GM21526 (cell line): ENCODE results near the gene ILKAP.

Experiments used
- ATAC-seq: cut with Tn5 transposase; IDR thresholded peaks from one replicate; pipeline ENCODE4 v1.9.1; 2021; ENCODE audit warnings: moderate library complexity; ENCODE audit not compliant: unreplicated experiment, low FRiP score

ILKAP gene

DNA sequence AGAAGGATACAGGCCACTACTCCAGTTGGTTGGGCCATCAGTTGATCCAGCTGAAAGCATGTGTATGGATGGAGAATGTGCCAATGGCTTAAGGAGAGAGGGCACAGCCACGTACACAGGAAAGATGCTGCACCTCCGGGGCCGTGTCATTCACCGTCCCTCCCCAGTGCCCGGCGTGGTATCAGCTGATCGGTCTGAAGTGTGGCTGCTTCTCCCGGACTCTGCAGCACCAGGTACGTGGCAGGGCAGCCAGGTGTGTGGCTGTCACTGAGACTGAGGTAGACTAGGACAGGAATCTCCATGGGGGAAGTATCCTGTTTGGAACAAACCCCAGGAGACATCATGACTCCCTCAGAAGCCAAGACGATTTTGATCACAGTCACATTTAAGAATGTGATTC lies 48.9 kb downstream of the ILKAP start:
- no peak for ATAC-seq

DNA sequence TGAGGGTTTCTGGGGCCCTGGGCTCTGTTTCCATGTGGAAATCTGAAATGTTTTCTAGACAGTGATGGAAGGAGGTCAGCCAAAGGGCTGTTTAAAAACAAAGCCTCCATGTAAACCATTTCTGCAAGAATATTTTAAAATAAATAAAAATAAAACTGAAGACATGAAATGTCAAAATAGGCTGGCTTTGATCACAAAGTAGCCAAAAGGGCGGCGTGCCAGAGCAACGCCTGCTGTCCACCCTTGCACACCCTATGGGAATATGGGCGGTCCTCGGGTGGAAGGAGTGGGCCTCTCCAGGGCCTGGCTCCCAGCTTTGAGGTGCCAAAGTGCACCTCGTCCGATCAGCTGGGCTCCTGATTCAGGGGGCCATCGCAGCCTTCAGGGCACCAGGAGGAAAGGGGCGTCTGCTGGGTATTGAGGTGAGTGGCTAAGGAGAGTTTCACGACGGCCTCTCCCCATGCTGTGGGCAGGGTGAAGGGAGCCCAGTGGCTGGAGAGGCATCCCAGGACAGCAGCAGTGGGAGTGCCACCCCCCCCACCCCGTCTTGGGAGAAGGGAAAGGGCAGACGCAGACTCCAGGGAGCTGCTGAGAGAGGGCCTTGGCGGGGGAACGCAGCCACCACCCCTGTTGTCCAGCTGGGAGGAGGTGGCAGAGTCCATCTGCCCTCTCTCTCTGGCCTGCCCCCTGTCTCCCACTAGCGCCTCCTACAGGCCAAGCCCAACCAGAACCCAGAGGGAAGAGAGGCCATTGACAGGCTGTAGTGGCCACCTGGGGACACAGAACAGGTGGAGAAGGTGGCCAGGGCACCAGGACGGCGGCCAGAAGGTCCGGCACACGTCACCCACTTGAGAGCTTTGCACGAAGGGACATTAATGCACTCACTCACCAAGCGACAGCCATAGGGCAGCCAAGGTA lies 50.5 kb downstream of the ILKAP start:
- ATAC-seq = no peak

DNA sequence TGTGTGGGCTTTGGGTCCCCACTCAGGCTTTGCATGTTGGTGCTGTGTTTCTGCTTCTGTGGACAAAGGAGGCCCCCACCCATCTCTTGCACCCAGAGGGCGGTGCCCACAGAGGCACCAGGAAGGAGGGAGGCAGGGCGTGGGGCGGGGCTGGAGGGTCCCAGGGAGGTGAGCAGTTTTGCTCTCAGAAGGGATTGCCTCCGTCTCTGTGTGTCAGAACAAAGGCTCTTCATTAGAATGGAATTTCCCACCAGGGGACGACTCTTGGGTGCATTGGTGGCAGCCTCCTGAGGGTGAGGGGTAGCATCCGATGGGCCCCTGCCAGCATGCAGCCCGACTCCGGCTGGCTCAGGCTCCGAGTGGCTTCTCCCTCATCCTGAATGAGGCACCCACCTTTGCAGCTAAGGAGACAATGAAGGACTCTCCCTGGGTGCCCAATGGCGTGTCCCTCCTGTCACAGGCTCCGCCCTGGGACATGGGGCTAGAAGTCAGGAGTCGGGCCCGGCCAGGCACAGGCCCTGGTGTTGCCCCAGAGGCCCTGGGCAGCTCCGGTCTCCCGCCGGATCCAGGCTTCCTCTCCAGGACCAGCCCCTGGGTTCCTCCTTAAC lies 51.8 kb downstream of the ILKAP start:
- no peak for ATAC-seq

DNA sequence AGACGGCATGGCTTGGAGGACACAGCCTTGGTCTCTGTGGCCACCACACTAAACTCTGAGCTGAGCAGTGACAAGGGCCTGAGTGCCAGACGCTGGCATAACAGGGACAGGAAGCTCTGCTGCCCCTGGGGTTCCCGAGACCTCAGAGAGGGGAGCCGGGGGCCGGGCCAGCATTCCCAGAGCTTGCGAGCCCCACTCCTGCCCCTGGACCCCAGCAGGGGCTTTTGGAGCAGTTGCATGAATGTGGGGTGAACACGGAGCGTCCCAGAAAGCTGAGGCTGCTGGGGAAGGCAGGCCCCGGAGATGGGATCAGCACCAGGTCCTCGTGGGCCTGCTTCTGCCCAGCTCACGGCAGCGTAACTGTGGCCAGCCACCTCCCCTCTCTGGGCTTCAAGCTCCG lies 52.3 kb downstream of the ILKAP start:
- ATAC-seq = no peak

DNA sequence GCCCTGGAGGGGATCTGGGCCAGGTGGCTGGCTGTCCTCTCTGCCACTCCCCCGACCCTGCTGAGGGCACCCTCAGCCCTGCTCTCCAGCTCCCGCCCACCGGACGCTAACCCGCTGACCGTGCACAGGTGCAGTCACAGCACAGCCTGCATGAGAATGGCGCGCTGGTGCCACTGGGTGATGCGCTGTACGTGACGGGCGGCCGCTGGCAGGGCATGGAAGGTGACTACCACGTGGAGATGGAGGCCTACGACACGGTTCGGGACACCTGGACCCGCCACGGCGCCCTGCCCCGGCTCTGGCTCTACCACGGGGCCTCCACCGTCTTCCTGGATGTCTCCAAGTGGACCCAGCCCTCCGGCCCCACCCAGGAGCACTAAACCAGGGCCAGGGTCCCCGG lies 52.8 kb downstream of the ILKAP start:
- no peak for ATAC-seq

DNA sequence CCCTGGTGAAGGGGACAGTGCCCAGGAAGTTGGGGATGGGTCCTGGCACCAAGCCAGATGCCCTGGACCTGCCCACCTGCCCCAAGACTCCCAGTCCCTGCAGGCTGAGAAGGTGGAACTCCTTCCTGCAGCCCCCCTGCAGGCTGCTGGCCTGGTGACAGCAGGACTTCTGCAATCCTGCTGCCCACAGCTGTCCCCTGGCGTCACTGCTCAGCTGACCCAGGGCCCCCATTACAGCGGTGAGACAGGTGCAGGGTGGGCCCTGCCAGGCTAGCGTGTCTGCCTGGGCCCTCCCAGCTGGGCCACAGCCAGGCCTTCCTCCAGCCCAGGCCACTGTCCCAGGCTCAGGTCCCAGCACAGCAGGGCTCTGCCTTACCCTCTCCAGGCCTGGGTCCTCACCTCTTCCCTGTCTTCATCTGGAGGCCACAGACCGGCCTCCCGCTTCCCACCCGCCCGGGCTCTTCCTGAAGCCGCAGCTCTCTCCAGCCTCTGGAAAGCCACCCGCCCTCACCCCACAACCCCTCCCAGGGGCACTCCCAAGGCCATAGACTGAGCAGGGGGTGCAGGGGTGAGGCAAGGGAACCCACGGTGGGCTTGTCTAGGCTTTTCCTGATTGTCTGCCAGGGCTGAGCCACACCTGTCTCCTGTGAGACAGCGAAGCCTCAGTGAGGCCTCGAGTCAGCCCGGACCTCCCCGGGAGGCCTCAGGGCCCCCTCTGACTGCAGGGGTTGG lies 53.5 kb downstream of the ILKAP start:
- ATAC-seq = no peak

DNA sequence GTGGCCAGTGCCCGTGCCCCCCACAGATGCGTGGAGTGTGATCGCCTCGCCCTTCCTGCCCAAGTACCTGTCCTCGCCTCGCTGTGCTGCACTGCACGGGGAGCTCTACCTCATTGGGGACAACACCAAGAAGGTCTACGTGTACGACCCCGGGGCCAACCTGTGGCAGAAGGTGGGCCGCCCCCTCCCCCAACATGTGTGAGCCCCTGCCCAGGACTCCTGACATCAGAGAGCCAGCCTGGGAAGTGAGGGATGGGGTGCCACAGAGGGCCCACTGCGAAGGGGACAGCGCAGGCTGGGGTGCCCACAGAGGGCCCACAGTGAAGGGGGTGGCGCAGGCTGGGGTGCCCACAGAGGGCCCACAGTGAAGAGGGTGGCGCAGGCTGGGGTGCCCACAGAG lies 54.5 kb downstream of the ILKAP start:
- no peak for ATAC-seq

DNA sequence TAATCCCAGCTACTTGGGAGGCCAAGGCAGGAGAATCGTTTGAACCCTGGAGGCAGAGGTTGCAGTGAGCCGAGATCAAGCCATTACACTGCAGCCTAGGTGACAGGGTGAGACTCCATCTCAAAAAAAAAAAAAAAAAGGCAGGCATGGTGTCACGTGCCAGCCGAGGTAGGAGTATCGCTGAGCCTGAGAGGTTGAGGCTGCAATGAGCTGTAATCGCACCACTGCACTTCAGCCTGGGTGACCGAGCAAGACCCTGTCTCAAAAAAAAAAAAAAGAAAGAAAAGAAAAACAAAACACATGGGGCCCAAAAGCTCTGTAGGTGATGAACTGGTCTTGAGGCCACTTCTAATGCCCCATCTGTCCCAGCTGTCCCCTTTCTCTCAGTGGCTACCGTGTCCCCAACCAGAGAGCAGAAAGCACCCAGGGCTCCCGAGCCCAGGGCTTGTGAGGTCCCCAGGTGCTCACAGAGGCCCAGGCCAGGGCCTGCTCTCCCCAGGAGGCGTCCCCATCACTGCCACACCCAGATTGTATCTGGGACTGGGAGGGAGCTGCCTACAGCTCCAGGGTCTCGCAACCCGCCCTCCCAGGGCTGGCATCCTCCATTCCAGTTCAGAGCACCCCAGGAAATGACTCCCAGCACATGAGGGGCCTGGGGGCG lies 56.5 kb downstream of the ILKAP start:
- no peak for ATAC-seq

DNA sequence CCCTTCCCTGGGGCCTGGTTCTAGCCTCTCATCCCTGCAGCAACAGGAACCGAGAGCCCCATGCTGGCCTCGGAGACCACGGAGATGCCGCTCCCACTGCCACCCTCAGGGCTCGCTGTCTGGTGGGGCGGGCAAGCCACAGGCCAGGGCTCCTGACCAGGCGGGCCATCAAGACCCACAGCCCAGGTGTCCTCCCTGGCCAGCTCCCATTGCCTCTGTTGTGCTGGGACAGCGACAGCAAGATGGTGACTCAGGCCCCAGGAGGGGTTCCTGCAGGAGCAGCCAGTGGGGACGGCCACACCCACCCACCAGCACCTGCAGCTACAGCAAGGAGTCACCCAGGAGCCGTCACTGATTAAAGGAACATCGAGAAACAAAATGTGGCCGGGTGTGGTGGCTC lies 57.6 kb downstream of the ILKAP start:
- no peak for ATAC-seq

DNA sequence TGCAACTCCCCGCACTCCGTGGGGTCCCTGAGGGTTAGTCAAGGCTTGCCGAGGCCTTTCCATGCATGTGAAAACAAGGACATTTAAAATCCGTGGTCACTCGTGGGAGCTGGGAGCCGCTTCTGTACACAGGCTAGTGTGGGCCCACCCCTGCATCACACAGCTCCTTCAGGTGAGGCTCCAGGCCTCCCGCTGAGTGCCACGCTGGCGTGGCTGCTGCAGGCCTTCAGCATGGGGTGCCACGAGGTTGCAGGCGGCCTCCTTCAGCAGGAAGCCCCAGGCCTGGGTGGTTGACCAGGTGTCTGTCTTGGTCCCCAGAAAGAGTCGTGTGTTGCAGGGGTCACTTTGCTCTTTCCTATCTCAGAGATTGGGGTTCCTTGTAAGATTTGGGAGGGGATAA lies 58.4 kb downstream of the ILKAP start:
- ATAC-seq = no peak

DNA sequence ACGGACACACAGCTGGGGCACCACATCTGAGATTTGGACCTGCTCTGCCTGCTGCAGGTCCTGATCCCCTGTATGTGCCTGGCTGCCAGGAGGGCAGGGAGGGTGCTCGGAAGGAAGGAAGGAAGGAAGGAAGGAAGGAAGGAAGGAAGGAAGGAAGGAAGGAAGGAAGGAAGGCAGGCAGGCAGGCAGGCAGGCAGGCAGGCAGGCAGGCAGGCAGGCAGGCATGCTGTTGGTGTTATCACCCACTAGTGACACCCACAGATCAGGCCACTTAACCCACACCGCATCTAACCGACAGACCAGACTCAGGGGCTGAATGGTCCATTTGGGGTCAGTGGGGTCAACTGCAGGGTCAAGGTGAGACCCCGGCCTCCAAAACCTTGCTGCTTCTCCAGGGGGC lies 59.2 kb downstream of the ILKAP start:
- ATAC-seq = no peak

DNA sequence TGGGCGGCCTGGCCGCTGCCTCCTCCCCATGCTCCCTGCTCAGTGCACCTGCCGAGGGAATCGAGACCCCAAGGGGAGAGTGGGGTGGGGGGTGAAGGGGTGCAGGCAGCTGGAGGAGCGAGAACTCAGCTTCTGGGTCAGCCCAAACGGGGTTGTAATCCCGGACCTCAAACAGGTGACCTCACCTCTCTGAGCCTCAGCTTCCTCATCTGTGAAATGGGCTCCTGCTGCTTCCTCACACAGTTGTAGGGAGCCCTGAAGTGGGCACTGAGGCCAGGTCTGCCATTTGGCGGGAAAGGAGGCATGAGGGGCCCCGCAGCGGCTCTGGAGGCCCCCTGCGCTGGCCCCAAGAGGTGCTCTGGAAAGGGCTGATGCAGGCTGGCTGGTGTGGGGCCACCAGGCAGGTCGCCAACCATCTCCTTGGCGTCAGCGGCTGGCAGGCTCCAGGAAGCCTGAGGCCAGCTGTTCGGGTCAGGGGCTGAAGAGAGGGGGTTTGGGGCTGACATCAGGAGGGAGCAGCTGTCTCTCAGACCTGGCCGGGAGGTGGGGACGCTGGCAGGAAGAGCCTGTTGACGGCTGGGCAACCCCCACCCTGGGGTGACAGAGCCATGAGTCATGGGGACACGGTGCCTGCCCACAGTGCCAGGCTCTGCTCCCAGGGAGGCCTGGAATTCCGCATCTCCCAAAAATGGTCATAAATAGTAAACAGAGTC lies 60.1 kb downstream of the ILKAP start:
- no peak for ATAC-seq

DNA sequence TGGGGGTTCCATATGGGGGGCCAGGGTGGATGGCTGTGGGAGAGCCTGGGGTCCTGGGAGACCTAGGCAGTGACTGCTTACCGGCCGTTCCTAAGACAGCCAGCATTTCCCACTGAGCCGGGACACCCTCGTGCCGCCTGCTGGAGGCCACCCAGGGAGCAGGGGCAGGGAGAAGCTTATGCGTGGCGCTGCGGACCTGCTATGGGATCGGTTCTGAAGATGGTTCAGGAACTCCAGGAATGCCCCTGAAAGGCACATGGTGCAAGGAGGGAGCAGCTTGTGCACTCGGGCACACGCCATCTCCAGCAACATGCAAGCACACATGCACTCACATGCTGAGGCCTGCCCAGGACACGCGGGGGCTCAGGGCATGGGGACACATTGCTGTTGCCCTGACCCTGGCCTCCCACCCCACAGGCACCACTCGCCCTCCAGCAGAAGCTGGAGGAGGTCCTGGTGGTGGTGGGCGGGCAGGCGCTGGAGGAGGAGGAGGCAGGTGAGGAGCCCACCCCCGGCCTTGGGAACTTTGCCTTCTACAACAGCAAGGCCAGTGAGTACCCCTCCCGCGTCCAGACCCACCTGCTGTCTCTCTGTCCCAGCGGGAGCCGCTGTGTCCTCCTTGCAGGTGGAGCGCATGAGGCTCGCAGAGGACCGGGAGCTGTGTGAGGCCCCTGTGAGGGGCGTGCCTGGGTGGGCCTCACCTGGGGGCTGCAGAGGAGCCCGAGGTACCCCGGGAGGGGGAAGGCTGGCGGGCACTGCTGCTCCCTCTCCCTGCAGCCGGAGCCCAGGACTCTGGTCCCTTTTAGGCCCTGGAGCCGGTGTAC lies 60.9 kb downstream of the ILKAP start:
- ATAC-seq = no peak

DNA sequence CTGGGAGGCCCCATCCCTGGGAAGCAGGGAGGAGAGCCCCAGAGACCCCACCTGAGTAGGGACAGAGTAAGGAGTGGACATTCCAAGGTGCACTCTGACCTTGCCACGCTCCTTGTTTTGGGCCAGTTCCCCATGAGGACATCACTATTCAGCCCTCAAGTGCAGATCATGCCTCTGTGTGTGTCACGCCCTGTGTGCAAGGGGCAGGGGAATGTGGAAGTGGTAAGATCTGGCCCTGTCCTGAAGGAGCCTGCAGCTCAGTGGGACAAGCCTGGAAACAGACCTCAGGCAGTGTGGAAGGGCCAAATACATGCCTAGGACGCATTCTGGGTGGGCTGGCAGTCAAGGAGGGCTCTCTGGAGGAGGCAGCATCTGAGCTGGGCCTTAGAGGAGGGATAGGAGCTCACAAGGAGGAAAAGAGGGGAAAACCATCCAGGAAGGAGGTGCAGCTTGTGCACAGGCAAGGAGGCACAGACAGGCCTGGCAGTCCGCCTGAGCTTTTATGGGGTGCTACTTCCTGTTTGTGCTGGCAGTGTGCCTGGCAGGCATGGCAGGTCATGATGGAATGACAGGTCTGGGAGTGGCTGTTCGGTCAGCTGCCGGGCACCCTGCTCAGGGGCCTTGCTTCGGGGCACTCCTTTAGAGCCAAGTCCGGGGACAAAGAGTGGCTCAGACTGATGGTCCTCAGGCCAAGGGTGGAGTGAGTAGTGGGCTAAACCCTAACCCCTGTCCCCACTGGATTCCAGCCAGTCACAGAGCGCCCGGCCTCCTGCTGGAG lies 61.8 kb downstream of the ILKAP start:
- no peak for ATAC-seq

DNA sequence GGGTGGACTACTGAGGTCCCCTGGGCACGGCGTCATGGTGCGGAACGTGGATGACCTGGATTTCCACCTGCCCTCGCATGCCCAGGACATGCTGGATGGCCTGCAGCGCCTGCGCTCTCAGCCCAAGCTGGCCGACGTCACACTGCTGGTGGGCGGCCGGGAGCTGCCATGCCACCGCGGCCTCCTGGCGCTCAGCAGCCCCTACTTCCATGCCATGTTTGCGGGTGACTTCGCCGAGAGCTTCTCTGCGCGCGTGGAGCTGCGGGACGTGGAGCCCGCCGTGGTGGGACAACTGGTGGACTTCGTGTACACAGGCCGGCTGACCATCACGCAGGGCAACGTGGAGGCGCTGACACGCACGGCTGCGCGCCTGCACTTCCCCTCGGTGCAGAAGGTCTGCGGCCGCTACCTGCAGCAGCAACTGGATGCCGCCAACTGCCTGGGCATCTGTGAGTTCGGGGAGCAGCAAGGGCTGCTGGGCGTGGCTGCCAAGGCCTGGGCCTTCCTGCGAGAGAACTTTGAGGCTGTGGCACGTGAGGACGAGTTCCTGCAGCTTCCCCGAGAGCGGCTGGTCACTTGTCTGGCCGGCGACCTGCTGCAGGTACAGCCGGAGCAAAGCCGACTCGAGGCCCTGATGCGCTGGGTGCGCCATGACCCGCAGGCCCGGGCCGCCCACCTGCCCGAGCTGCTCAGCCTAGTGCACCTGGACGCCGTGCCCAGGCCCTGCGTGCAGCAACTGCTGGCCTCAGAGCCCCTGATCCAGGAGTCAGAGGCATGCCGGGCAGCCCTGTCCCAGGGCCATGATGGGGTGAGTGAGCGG lies 62.6 kb downstream of the ILKAP start:
- no peak for ATAC-seq

DNA sequence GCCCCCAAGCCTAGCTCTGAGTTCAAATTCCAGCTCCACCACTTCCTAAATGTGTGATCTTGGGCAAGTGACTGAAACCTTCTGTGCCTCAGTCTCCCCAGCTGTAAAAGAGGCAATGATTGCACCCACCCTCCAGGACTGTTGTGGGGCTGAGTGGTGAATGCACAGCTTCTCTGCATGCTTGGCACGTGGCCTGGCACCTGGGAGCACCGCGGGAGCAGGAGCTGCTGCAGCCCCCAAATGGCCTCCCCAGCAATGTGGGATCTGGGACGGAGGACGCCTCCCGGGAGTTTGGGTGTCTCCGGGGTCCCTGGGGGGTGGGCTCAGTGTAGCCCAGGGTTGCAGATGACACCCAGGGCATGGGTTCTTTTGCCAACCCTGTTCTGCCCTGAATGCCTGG lies 63.5 kb downstream of the ILKAP start:
- no peak for ATAC-seq

DNA sequence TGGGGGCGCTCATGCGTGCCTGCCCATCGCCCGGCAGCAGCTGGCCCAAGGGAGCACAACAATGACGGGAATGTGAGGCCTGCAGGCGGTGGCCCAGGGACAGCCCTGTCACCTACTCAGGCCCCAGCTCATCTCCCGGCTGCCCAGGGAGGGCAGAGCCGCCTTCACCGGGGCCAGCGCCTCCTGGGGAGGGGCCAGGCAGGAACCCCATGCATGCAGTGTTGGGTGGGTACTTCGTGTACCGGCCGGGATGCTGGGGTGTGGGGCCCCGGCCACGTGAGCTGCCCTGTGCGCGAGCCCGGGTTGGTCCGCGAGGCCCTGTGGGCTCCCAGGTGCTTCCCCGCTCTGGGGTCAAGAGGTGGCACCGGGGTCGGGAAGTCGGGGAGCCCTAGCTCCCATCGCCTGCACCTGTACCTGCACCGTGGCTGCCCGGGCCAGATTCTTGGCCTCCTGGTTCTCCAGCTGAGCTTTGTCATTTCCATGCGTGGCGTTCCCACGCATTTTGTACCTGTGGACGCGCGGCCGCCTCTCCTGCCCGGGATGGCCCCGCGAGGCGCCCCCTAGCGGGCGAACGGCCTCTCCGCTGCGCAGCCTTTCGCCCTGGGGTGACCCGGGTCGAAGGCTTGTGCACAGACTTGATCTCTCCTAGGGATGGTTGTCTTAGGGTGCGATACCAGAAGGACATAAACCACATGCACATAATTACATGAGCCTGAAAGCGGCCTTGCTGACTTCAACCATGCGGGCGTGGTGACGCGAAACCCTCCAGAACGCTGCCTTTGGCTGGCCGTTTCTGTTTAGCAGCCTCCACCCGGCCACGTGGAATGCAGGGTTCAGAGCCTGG lies 64.1 kb downstream of the ILKAP start:
- no peak for ATAC-seq
